K562 (cell line): Measurements from ENCODE around the gene SLC22A6. TPM values are rescaled to one million over a fixed set of nuclear protein-coding genes. Genes with fewer than 3 reads are reported as not detected.

Source experiments
- ARID2 ChIP-seq: fragments of 450-650 bp; IDR thresholded peaks from 2 replicates; pipeline ENCODE4 v1.6.1; 2017; ENCODE audit warnings: antibody characterized with exemption, mild to moderate bottlenecking
- DEAF1 ChIP-seq: fragments of 450-650 bp; formaldehyde crosslinking; IDR thresholded peaks from 2 replicates; pipeline ENCODE4 v1.4.0; 2020; ENCODE audit warnings: mild to moderate bottlenecking, moderate library complexity
- HDAC6 ChIP-seq: IDR thresholded peaks from 2 replicates; pipeline ENCODE4 v1.6.1; 2012; ENCODE audit warnings: low read depth, mild to moderate bottlenecking, control low read depth, inconsistent platforms, low read length, moderate library complexity
- KLF16 ChIP-seq: IDR thresholded peaks from 2 replicates; pipeline ENCODE4 v1.6.1; 2016; ENCODE audit warnings: antibody characterized with exemption
- NR2C1 ChIP-seq, 2 experiments: fragments of 450-650 bp; IDR thresholded peaks; 2 replicates each; pipeline ENCODE4 v1.6.1; 2017; ENCODE audit warnings: mild to moderate bottlenecking in 2 of 2, antibody characterized with exemption in 1 of 2, inconsistent platforms in 1 of 2, missing compliant biosample characterization in 1 of 2, missing genetic modification characterization in 1 of 2
- NRF1 ChIP-seq, 2 experiments: fragments of 450-650 bp; IDR thresholded peaks in 1 of 2; conservative IDR thresholded peaks in 1 of 2; 2 replicates each; pipeline ENCODE4 v1.6.1; 2014; ENCODE audit warnings: mild to moderate bottlenecking in 2 of 2
- RERE ChIP-seq: sonication (generic); formaldehyde crosslinking; IDR thresholded peaks from 2 replicates; pipeline ENCODE4 v1.8.0; 2023; ENCODE audit warnings: missing genetic modification reagents, mild to moderate bottlenecking, borderline replicate concordance
- RUNX1 ChIP-seq: sonication (generic); IDR thresholded peaks from 2 replicates; pipeline ENCODE4 v1.6.1; 2016; ENCODE audit warnings: antibody characterized with exemption, low read depth
- STAG1 ChIP-seq: sonication (generic); formaldehyde crosslinking; IDR thresholded peaks from 2 replicates; pipeline ENCODE4 v1.5.0; 2020; ENCODE audit warnings: missing genetic modification reagents, borderline replicate concordance
- TBL1XR1 ChIP-seq, 2 experiments: IDR thresholded peaks; 2 replicates each; pipeline ENCODE4 v1.6.1; 2012; ENCODE audit warnings: improper control_type of control experiment in 2 of 2, low read length in 2 of 2, mild to moderate bottlenecking in 1 of 2
- polyA plus RNA-seq, 8 experiments: library from polyadenylated mRNA; depleted of rRNA in 4 of 8; stranded (reverse) in 5 of 8; unstranded in 3 of 8; fragments of >200 nt; fragmentation: Nextera tagmentation in 2 of 8; fragmentation: Illumina TruSeq in 1 of 8; extraction: Ambion mirVana in 2 of 8; extraction: Trizol in 1 of 8; gene quantifications; 2 replicates each; pipeline versions ENCODE4 v1.2.1 to v1.2.3, GENCODE V29; 2011 to 2014; ENCODE audit warnings: inconsistent platforms in 1 of 8, missing spikeins in 1 of 8
- total RNA-seq, 7 experiments: library from RNA; depleted of rRNA in 6 of 7; stranded (reverse); fragments of >200 nt in 6 of 7; fragmentation: Illumina TruSeq in 2 of 7; extraction: Trizol in 2 of 7; gene quantifications; 2 replicates each; pipeline versions ENCODE4 v1.2.1 to v1.2.3, GENCODE V29; 2011 to 2021; ENCODE audit warnings: low replicate concordance in 1 of 7
- TF ChIP-seq, protein P1 (sequence below): fragments of 250-450 bp; sonication (Bioruptor Pico); IDR thresholded peaks from 2 replicates; pipeline ENCODE4 v1.8.0; 2022; ENCODE audit warnings: moderate library complexity, mild to moderate bottlenecking, inconsistent platforms

Gene SLC22A6
- total and polyA plus RNA-seq, 9 of the 15 experiments (the other 6 are each of a cell fraction or from before 2014, with no cell fraction given), result not detected

DNA sequence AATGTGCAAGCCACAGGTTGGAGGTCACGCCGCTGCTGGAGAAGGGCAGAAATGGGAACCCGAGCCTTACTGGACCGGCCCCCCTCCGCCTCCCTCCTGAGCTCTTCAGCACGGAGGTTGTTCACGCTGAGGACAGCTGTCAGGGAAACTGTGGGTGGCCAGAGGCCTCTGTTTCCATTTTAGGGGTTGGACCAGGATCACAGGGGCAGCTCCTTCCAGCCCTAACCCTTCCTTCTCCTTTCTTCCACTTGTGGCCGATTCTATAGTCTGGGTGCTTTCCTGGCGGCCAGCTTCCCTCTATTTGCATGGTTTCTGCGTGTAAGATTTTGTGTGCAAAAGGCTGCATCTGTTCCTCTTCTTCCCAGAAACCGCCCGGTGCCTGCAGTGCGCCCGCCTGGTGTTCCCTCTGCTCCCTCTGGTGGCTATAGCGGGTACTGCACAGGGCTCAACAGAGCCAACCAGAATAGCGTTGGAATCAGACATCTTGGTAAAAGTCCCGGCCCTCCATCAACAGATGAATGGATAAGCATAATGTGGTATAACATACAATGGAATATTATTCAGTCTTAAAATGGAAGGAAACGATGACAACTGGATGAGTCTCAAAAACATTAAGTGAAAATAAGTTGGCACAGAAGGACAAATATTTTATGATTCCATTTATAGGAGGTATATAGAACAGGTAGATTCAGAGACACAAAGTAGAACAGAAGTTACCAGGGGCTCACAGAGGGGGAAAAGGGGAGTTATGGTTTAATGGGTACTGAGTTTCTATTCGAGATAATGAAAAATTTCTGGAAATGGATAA is 39.3 kb upstream of the SLC22A6 start (continued):
- TF ChIP-seq RERE (CRISPR knock-in tag) (no peak), NR2C1 (IDR thresholded peaks at IDR 0.05) (no peak), NR2C1 (tag; IDR thresholded peaks at IDR 0.05) (no peak), DEAF1 (peak; percentile 90), STAG1 (CRISPR knock-in tag) (peak; percentile 81; the same call in 1 of the 2 replicates), TBL1XR1 (IDR thresholded peaks at IDR 0.05; ENCODE audit: low read length in 2 of 2) (0 out of 4 replicates have a peak, but pooled peaks of 1 of the 2 experiments have one; percentile 31), ARID2 (0 out of 2 replicates have a peak, but pooled peaks have one; percentile 44), NRF1 (conservative IDR thresholded peaks at IDR 0.05 in 1 of 2, IDR thresholded peaks at IDR 0.05 in 1 of 2) (0 out of 4 replicates have a peak, but pooled peaks of 1 of the 2 experiments have one; percentile 8), RUNX1 (no peak), HDAC6 (no peak), KLF16 (peak; percentile 67)
- TF ChIP-seq, protein P1, sequence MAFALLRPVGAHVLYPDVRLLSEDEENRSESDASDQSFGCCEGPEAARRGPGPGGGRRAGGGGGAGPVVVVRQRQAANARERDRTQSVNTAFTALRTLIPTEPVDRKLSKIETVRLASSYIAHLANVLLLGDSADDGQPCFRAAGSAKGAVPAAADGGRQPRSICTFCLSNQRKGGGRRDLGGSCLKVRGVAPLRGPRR (CRISPR knock-in tag), result no peak
- TF ChIP-seq, all 486 proteins: peak for 24
